ENCODE measurements around the gene CCDC172. TPM values are rescaled to one million over a fixed set of nuclear protein-coding genes. Genes with fewer than 3 reads are reported as not detected.

Gene CCDC172
- total RNA-seq, 1 donor from 2014 or later = not detected

DNA sequence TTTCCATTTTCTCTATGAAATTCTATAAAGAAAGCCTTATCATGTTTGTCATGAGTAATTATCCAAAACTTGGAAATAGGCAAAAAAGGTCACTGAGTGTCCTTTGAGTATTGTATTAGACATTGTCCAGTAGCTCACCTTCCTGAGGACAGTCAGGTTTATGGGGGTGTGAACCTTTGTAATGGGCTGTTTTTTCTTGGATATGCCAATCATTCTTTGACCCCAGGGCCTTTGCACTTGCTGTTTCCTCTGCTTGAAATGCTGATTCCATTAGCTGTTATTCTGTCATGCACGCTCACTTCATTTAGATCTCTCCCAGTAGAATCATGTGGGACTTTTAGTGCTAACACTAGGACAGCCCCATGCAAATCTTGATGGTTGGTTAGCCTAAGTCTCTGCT, 4.9 kb downstream of the CCDC172 start:
- Mint-ChIP-seq H3K27me3 (ENCODE audit: low read depth) (peaks cover 2% of the 10 kb centered on the region), H3K36me3 (ENCODE audit: low read depth) (no peaks in the 10 kb centered on the region), H3K27ac (ENCODE audit: unreplicated experiment) (no peak overlapping the region), H3K4me1 (ENCODE audit: low read depth) (no peaks in the 10 kb centered on the region), H3K9me3 (ENCODE audit: low read depth) (peaks cover 3% of the 10 kb centered on the region), H3K4me3 (ENCODE audit: unreplicated experiment) (no peak overlapping the region)
- no peak for DNase-seq (ENCODE audit: low spot score)
- TF ChIP-seq, protein P1, sequence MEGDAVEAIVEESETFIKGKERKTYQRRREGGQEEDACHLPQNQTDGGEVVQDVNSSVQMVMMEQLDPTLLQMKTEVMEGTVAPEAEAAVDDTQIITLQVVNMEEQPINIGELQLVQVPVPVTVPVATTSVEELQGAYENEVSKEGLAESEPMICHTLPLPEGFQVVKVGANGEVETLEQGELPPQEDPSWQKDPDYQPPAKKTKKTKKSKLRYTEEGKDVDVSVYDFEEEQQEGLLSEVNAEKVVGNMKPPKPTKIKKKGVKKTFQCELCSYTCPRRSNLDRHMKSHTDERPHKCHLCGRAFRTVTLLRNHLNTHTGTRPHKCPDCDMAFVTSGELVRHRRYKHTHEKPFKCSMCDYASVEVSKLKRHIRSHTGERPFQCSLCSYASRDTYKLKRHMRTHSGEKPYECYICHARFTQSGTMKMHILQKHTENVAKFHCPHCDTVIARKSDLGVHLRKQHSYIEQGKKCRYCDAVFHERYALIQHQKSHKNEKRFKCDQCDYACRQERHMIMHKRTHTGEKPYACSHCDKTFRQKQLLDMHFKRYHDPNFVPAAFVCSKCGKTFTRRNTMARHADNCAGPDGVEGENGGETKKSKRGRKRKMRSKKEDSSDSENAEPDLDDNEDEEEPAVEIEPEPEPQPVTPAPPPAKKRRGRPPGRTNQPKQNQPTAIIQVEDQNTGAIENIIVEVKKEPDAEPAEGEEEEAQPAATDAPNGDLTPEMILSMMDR (IDR thresholded peaks at IDR 0.05) = no peak

DNA sequence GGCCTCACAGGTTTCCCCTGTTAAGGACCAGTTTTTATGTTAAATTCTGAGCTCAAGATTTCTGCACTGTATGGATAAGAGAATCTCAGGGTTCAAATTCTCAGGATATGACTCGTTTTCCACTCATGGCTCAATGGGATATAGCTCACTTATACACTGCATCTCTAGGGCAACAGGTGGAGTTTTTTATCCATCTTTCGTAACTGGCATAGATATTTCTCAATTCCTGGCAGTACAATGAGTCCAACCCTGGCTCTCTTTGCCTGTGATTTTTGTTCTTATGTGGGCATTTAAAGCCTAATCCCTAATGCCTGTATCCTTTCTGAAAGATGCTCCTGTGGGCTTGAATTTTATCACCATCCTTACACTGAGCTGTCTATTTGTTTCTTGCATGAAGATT, 7.6 kb downstream of the CCDC172 start:
- Mint-ChIP-seq H3K4me3 (ENCODE audit: unreplicated experiment) (no peak overlapping the region), H3K4me1 (ENCODE audit: low read depth) (no peaks in the 10 kb centered on the region), H3K36me3 (ENCODE audit: low read depth) (no peaks in the 10 kb centered on the region), H3K27ac (ENCODE audit: unreplicated experiment) (no peak overlapping the region), H3K27me3 (ENCODE audit: low read depth) (peaks cover 2% of the 10 kb centered on the region), H3K9me3 (ENCODE audit: low read depth) (peaks cover 3% of the 10 kb centered on the region)
- DNase-seq (ENCODE audit: low spot score) = no peak
- TF ChIP-seq, protein P1 (IDR thresholded peaks at IDR 0.05) = no peak

DNA sequence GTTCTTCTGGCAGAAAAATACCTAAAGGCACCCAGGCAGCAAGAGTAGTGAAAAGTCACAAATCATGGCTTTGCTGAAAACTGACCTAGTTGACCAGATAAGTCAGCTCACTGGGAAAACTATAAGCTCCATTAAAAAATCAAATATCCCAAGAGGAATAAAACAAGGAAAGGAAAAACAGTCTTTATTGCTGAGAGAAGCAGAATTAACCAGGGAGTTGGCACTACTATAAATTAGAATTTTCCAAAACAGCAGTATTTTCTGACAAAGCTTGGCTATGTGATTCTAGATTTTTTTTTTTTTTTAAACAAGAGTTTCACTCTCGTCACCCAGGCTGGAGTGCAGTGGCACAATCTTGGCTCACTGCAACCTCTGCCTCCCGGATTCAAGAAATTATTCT, 12.6 kb downstream of the CCDC172 start:
- Mint-ChIP-seq H3K4me1 (ENCODE audit: low read depth) (no peaks in the 10 kb centered on the region), H3K27ac (ENCODE audit: unreplicated experiment) (no peak overlapping the region), H3K9me3 (ENCODE audit: low read depth) (no peaks in the 10 kb centered on the region), H3K27me3 (ENCODE audit: low read depth) (peaks cover 2% of the 10 kb centered on the region), H3K4me3 (ENCODE audit: unreplicated experiment) (no peak overlapping the region), H3K36me3 (ENCODE audit: low read depth) (no peaks in the 10 kb centered on the region)
- DNase-seq (ENCODE audit: low spot score) = no peak
- TF ChIP-seq, protein P1 (IDR thresholded peaks at IDR 0.05) = no peak

DNA sequence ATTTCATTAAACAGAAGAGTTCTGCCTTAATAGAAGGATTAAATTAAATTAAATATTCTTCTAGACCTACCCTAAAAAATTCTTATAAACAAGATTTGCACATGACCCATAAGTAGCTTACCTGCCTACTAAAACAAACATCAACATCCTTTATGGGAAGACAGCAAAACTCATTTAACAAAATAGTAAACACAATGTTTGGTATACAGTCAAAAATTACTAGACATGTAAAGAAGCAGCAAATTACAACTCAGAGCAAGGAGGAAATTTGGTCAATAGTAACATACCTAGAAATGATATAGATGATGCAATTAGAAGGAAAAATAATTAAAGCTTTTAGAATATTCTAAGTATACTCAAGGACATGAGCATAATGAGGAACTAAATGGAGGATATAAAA, 27.9 kb downstream of the CCDC172 start:
- Mint-ChIP-seq H3K27me3 (ENCODE audit: low read depth) (peaks cover 3% of the 10 kb centered on the region), H3K4me1 (ENCODE audit: low read depth) (no peaks in the 10 kb centered on the region), H3K36me3 (ENCODE audit: low read depth) (peaks cover 5% of the 10 kb centered on the region), H3K27ac (ENCODE audit: unreplicated experiment) (no peak overlapping the region), H3K9me3 (ENCODE audit: low read depth) (peaks cover 11% of the 10 kb centered on the region), H3K4me3 (ENCODE audit: unreplicated experiment) (no peak overlapping the region)
- no peak for DNase-seq (ENCODE audit: low spot score)
- TF ChIP-seq, protein P1 (IDR thresholded peaks at IDR 0.05) = no peak

DNA sequence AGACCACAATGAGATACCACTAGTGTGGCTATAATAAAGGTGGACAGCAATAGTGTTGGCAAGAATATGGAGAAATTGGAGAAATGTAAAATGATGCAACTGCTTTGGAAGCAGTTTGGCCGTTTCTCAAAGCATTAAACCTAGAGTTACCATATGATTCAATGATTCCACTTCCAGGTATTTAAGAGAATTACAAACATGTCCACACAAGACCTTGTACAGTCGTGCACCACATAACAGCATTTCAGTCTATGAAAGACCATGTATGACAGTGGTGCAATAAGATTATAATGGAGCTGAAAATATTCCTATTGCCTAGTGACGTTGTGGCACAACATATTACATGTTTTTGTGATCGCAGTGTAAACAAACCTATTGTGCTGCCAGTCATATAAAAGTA, 29.6 kb downstream of the CCDC172 start:
- Mint-ChIP-seq H3K27ac (ENCODE audit: unreplicated experiment) (no peak overlapping the region), H3K36me3 (ENCODE audit: low read depth) (peaks cover 5% of the 10 kb centered on the region)

More for the DNA sequence above, 29.6 kb downstream of the CCDC172 start:
- no peak overlapping the region for H3K4me3 Mint-ChIP-seq (ENCODE audit: unreplicated experiment)
- no peaks in the 10 kb centered on the region for H3K27me3 Mint-ChIP-seq (ENCODE audit: low read depth)
- no peaks in the 10 kb centered on the region for H3K4me1 Mint-ChIP-seq (ENCODE audit: low read depth)
- H3K9me3 Mint-ChIP-seq (ENCODE audit: low read depth) = peaks cover 11% of the 10 kb centered on the region
- TF ChIP-seq, protein P1 (IDR thresholded peaks at IDR 0.05) = no peak
- DNase-seq (ENCODE audit: low spot score) = no peak
